ENCODE results near the gene MYO9A. TPM values are rescaled to one million over a fixed set of nuclear protein-coding genes. Genes with fewer than 3 reads are reported as not detected.

Gene MYO9A
- total RNA-seq, 1 experiment from 2014 or later, result 30.1 TPM

DNA sequence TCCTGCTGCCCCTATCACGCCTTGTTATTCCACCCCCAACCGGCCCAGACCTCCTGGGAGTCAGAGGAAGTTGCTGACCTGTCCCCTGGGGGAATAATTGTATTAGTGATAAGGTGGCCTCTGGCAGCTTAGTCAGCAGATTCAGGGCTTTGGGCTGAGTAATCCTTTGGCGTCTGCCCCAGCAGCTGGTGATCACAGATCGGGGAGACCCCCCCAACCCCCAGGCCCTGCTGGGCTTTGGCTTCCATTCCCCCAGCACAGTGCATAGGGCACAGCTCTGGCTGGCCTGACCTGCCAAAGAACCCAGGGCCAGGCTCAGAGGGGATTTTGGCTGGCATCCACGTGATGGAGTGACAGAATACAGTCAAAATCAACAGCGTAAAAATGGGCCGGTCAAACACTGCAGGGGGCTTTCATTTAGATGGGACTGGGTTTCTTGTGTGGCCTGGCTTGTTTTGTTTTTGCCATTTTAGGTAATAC, 311.5 kb downstream of the MYO9A start:
- peak; percentile 39 for DNase-seq (ENCODE audit: low spot score)
- Histone ChIP-seq H3K9me3 (ENCODE audit: low read depth, low read length, poor library complexity, severe bottlenecking) (no peaks in the 10 kb centered on the region), H3K4me1 (ENCODE audit: insufficient read depth, low read length, poor library complexity, severe bottlenecking) (peaks cover 14% of the 10 kb centered on the region), H3K27ac (ENCODE audit: low read depth, low read length, poor library complexity, severe bottlenecking) (no peak overlapping the region), H3K27me3 (replicated peaks; ENCODE audit: insufficient read depth, low read depth, low read length, poor library complexity) (no peaks in the 10 kb centered on the region), H3K4me3 (ENCODE audit: low read depth, low read length, poor library complexity, severe bottlenecking) (no peak overlapping the region), H3K36me3 (ENCODE audit: insufficient read depth, low read length, poor library complexity, severe bottlenecking) (no peaks in the 10 kb centered on the region)
- BruUV-seq (replicated peaks), result no TSS peak
- intact Hi-C loops (cut with micrococcal nuclease; ENCODE audit: unreplicated experiment), result no loop called here
- TF ChIP-seq, protein P1, sequence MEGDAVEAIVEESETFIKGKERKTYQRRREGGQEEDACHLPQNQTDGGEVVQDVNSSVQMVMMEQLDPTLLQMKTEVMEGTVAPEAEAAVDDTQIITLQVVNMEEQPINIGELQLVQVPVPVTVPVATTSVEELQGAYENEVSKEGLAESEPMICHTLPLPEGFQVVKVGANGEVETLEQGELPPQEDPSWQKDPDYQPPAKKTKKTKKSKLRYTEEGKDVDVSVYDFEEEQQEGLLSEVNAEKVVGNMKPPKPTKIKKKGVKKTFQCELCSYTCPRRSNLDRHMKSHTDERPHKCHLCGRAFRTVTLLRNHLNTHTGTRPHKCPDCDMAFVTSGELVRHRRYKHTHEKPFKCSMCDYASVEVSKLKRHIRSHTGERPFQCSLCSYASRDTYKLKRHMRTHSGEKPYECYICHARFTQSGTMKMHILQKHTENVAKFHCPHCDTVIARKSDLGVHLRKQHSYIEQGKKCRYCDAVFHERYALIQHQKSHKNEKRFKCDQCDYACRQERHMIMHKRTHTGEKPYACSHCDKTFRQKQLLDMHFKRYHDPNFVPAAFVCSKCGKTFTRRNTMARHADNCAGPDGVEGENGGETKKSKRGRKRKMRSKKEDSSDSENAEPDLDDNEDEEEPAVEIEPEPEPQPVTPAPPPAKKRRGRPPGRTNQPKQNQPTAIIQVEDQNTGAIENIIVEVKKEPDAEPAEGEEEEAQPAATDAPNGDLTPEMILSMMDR (conservative IDR thresholded peaks at IDR 0.05; ENCODE audit: low read depth, low read length), result no peak
- TF ChIP-seq EZH2 (IDR thresholded peaks at IDR 0.05; ENCODE audit: borderline replicate concordance, low read depth, low read length, poor library complexity, severe bottlenecking), result no peak
- POLR2A ChIA-PET (ENCODE audit: low non-redundant PET), result no interaction called here
- CTCF ChIA-PET, result interaction anchor here (0.7 kb wide), 1 partner anchor 350 kb away, joined by 3 read pairs; no protein-coding TSS in a partner anchor

DNA sequence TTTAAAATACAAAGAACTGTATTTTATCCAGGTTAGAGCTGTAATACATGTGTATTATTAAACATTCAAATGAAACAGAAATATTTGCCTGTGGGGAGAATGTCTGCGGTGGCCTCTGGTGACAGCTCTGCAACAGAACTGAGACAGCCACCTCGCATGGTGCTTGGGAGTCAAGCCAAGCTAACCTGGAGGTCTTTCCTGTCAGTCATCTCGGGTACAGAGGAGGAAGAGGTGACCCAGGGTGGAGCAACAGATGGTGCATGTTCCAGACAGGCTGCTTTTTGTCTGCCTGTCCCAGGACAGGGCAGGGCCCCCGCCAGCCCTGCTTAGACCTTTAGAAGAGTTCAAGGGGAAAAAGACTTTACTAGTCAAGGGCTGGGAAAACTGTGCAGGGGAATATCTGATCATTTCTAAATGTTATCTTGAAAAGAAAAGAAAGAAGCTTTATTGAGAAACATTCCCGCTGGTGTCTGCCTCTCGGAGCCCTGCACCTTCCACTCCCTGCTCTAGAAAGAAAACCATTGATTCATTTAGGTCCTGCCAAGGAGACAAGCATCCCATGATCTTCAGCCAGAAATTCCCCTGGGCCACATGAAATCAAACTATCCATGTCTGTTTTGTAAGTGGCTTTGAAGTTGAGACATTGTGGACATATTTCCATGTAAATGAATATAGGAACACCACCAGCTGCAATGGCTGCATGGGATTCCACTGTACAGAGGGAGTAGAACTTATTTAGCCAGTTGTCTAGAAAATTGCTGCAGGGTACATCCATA, 313.1 kb downstream of the MYO9A start:
- POLR2A ChIA-PET (ENCODE audit: low non-redundant PET), result interaction anchor here (0.6 to 0.8 kb wide), 3 partner anchors 336 to 1298 kb away, joined by 3 to 7 read pairs (median 4); no protein-coding TSS in a partner anchor
- intact Hi-C loops (cut with micrococcal nuclease; ENCODE audit: unreplicated experiment), result loop anchor here (5.0 kb wide), 3 partner anchors 53 to 418 kb away; no protein-coding TSS in a partner anchor

GRCh38 chr15:71804226-71804625, 313.7 kb downstream of the MYO9A start:
- intact Hi-C loops (cut with micrococcal nuclease; ENCODE audit: unreplicated experiment), result loop anchor here (5.0 kb wide), 3 partner anchors 52 to 417 kb away; no protein-coding TSS in a partner anchor
- CTCF ChIA-PET, result interaction anchor here (1.1 to 3.6 kb wide), 2 partner anchors 60 to 228 kb away, joined by 4 to 22 read pairs; no protein-coding TSS in a partner anchor
- POLR2A ChIA-PET (ENCODE audit: low non-redundant PET), result no interaction called here

More for the DNA sequence above, 313.1 kb downstream of the MYO9A start:
- no TSS peak for BruUV-seq (replicated peaks)
- CTCF ChIA-PET, result interaction anchor here (1.0 to 1.1 kb wide), 2 partner anchors 24 to 229 kb away, joined by 3 to 4 read pairs; no protein-coding TSS in a partner anchor
- Histone ChIP-seq H3K9me3 (ENCODE audit: low read depth, low read length, poor library complexity, severe bottlenecking) (no peaks in the 10 kb centered on the region), H3K36me3 (ENCODE audit: insufficient read depth, low read length, poor library complexity, severe bottlenecking) (no peaks in the 10 kb centered on the region), H3K27me3 (replicated peaks; ENCODE audit: insufficient read depth, low read depth, low read length, poor library complexity) (no peaks in the 10 kb centered on the region), H3K27ac (ENCODE audit: low read depth, low read length, poor library complexity, severe bottlenecking) (no peak overlapping the region), H3K4me1 (ENCODE audit: insufficient read depth, low read length, poor library complexity, severe bottlenecking) (peaks cover 14% of the 10 kb centered on the region), H3K4me3 (ENCODE audit: low read depth, low read length, poor library complexity, severe bottlenecking) (no peak overlapping the region)
- no peak for DNase-seq (ENCODE audit: low spot score)
- TF ChIP-seq, protein P1 (conservative IDR thresholded peaks at IDR 0.05; ENCODE audit: low read depth, low read length), result no peak
- TF ChIP-seq EZH2 (IDR thresholded peaks at IDR 0.05; ENCODE audit: borderline replicate concordance, low read depth, low read length, poor library complexity, severe bottlenecking), result no peak

More at GRCh38 chr15:71804226-71804625, 313.7 kb downstream of the MYO9A start:
- no peaks in the 10 kb centered on the region for H3K36me3 ChIP-seq (ENCODE audit: insufficient read depth, low read length, poor library complexity, severe bottlenecking)
- H3K9me3 ChIP-seq (ENCODE audit: low read depth, low read length, poor library complexity, severe bottlenecking), result no peaks in the 10 kb centered on the region
- H3K27me3 ChIP-seq (replicated peaks; ENCODE audit: insufficient read depth, low read depth, low read length, poor library complexity), result no peaks in the 10 kb centered on the region
- TF ChIP-seq EZH2 (IDR thresholded peaks at IDR 0.05; ENCODE audit: borderline replicate concordance, low read depth, low read length, poor library complexity, severe bottlenecking), result no peak
- TF ChIP-seq, protein P1 (conservative IDR thresholded peaks at IDR 0.05; ENCODE audit: low read depth, low read length), result no peak
- BruUV-seq (replicated peaks), result no TSS peak
- H3K27ac ChIP-seq (ENCODE audit: low read depth, low read length, poor library complexity, severe bottlenecking), result no peak overlapping the region
- peaks cover 14% of the 10 kb centered on the region for H3K4me1 ChIP-seq (ENCODE audit: insufficient read depth, low read length, poor library complexity, severe bottlenecking)
- no peak for DNase-seq (ENCODE audit: low spot score)
- H3K4me3 ChIP-seq (ENCODE audit: low read depth, low read length, poor library complexity, severe bottlenecking), result no peak overlapping the region
